NCI-H128 (cell line): Measurements from ENCODE around the gene AXL.
"Not testable (repeated sequence)": the region's sequence is repeated elsewhere in the genome, so short reads cannot be mapped to it uniquely, and the experiment has no call there.

Experiments used
- DNase-seq: peaks from one replicate; lab custom pipeline; 2025; ENCODE audit not compliant: unreplicated experiment; lab: John Stamatoyannopoulos, UW

AXL gene

GRCh38 chr19:41218615-41219507, at the start of gene AXL:
TSS of gene AXL (plus strand) at chr19:41219223. CDS start at chr19:41219393, 170 bp downstream.
- DNase-seq: no peak

- DNase-seq: no peak
These were observed 46.5 kb upstream of the AXL start for GRCh38 chr19:41172297-41173164.

DNA sequence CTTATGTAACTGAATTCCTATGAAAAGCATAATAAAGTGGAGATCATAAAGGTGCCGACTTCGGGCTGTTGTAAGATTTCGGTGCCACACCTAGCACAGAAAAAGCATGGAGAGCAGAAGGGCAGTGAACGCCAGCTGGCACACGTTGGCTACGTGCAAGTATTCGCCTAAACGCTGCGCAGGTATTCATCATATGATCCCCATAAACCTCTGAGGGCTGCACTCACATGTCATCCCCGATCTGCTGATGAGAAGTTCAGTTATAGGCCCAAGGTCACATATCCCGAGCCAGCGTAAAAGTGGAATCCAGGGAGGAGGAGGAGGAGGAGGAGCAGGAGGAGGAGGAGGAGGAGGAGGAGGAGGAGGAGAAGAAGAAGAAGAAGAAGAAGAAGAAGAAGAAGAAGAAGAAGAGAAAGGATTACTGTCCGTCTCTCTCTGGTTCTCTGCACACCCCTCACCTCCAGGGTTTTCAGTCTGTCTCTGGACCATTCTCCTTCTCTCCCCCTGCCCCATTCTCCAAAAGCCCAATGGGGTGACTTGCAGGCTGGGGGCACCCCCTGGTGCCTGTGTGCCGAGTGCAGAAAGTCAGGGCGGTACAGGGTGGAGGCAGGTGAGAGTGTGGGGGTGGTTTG, 44.6 kb upstream of the AXL start:
- DNase-seq: no peak

GRCh38 chr19:41175801-41176777, 42.9 kb upstream of the AXL start:
- no peak for DNase-seq

GRCh38 chr19:41180173-41180572, 38.9 kb upstream of the AXL start:
- not testable (repeated sequence) for DNase-seq

DNA sequence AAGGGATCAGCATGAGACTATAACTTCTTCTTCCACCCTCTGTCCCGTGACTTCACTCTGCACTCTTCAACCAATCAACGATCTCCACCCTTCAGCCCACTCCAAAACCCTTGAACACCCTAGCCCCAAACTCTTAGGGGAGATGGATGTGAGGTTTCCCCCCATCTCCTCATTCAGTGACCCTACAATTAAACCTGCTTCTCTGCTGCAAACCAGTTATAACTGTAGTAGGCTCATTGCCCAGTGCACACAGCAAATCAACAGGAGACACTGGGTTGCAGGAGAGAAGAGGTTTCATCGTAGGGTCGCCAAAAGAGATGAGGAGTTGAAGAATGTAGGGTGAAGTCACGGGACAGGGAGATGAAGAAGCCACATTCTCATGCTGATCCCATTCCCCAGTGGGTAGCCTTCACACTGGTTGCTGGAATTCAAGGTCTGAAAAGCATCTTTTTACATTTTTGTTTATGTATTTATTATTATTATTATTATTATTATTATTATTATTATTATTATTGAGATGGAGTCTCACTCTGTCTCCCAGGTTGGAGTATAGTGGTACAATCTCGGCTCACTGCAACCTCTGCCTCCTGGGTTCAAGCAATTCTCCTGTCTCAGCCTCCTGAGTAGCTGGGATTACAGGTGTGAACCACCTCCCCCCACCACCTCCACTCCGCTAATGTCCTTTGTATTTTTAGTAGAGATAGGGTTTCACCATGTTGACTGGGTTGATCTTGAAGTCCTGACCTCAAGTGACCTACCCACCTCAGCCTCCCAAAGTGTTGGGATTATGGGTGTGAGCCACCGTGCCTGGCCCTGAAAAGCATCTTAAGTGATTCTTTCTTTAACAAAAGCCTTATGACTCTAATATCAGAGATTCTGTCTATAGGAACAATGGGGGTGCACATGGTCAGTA, 31.8 kb upstream of the AXL start:
- no peak for DNase-seq

DNA sequence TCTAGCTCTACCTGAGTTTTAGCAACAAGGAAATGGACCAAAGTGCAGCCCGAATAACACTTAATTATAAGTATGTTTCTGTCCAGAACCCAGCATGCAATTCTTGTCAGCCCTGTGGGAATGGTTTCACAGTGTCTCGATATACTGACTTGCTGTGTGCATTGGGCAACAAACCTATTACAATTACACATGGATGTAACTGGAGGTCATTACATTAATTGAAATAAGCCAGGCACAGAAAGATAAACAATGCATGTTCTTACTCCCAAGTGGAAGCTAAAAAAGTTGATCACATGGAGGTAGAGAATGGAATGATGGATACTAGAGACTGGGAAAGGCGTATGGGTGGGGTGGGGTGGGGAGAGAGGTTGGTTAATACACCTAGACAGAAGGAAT, 31.1 kb upstream of the AXL start:
- DNase-seq: no peak

- DNase-seq: no peak
These were observed 29.5 kb upstream of the AXL start for GRCh38 chr19:41189425-41190065.

DNA sequence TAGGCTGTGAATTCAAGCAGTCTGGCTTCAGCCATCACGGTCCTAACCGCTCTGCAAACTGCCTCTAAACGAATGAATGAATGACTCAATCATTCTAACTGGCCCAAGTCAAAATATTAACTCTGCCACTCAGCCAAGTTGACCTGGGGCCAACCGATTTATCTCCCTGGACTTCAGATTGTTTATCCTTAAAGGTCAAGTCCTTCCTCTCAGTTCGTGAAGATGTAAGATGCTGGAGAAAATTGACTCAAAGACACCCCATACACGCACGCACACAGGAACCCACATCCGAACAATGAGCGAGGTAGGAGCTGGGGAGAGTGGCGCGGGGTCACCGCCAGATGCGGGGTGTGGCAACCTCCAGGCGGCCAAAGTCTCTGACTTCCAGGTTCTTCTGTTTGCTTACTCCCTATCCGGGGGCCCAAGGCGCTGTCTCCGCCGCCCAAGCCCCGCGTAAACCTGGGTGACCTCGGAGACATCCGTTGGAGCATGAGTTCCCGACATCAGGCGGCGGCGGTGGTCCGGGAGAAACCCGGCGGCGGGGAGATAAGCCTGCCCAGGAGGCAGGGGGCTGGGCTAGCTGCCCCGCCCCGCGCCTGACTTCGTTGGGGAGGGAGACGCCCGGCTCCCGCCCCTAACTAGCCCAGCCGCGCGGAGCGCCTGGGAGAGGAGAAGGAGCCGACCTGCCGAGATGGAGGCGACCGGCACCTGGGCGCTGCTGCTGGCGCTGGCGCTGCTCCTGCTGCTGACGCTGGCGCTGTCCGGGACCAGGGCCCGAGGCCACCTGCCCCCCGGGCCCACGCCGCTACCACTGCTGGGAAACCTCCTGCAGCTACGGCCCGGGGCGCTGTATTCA, 26.2 kb upstream of the AXL start, which contains the start of gene CYP2S1:
TSS of gene CYP2S1 (plus strand) at position 646 of the 856 bp plus-strand sequence. CDS start at position 692, 46 bp downstream.
- no peak for DNase-seq

- DNase-seq: no peak
These were observed 25.4 kb upstream of the AXL start for GRCh38 chr19:41193430-41194156.

- DNase-seq: no peak
These were observed 24.9 kb upstream of the AXL start for GRCh38 chr19:41194157-41194552.

- DNase-seq: no peak
These were observed 23.1 kb upstream of the AXL start for GRCh38 chr19:41195675-41196497.

DNA sequence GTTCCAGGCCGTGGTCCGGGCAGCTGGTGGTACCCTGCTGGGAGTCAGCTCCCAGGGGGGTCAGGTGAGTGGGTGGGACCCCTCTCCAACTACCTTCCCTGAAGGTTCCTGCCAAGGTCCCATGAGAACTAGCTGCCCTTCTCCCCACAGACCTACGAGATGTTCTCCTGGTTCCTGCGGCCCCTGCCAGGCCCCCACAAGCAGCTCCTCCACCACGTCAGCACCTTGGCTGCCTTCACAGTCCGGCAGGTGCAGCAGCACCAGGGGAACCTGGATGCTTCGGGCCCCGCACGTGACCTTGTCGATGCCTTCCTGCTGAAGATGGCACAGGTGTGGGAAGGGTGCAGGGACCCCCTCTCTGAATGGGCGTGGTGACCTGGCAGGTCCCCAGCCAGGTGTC, 20.5 kb upstream of the AXL start:
- no peak for DNase-seq

DNA sequence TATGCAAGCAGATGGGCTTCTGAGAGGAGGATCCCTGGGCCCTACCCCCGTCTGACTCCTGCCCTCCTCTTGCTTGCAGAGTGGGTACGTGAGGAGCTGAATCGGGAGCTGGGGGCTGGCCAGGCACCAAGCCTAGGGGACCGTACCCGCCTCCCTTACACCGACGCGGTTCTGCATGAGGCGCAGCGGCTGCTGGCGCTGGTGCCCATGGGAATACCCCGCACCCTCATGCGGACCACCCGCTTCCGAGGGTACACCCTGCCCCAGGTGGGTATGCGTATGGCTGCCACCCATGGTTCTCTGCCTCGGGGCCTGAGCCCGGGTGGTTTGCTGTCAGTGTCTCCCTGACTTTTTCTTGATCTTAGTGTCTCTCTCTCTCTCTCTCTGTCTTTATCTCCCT, 15.7 kb upstream of the AXL start:
- DNase-seq: no peak

DNA sequence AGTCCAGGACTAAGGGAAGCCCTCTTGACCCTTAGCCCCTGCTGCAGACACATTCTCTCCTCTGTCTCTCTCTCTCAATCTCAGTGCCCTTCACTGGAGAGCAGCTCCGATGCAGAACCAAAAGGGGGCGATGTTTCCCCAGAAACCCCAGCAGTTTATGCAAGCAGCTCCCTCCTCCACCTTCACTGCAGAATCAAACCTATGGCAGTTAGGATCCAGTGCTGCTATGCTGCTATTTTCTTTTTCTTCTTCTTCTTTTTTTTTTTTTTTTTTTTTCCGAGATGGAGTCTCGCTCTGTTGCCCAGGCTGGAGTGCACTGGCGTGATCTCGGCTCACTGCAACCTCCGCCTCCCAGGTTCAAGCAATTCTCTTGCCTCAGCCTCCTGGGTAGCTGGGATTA, 14.7 kb upstream of the AXL start:
- DNase-seq: peak; percentile 14

GRCh38 chr19:41205995-41206394, 13.0 kb upstream of the AXL start:
- DNase-seq: no peak
